Central memory CD4-positive, alpha-beta T cell (primary cell): ENCODE results near the gene FNDC10.

Experiments
- DNase-seq: peaks from one replicate; pipeline ENCODE4 v3.0.0; 2022

The FNDC10 gene

DNA sequence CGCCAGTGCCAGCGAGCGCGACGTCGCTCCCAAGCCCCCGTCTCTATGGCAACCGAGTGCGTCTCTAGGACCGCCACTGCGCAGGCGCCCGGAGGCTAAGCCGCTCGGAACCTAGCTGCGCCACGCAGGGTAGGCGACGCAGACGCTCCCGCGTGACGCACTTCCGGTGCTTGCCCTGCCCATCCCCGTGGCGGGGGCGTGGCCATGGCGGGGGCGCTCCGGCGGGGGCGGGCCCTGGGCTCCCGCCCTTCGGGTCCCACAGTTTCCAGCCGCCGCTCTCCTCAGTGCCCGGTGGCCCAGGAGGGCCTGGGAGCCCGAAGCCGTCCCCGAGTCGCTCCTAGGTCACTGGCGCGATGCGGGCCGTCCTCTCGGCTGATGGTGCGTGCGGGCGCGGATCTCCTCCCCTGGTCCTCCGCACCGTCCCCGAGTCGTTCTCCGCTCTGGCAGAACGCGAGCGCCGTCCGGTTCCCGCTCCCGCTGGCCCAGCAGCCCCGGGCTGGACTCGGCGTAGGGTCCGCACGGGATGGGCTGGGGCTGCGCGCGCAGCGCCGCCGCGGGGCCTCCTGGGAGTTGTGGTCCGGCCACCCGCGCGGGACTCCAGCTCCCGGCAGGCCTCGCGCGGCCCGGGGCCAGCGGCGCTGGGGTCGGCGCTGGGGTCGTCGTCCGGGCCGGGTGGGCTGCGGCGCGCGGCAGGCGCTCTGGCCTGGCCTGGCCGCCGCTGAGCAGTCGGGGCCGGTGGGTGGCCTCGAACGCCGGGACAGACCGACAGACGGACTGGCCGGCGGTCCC lies 15.5 kb upstream of the FNDC10 start, which contains the start of gene MIB2:
Gene MIB2 (plus strand): TSS at position 245 of the 789 bp plus-strand sequence. CDS start 7,953 bp downstream, outside the sequence.
- peak; percentile 99 for DNase-seq

DNA sequence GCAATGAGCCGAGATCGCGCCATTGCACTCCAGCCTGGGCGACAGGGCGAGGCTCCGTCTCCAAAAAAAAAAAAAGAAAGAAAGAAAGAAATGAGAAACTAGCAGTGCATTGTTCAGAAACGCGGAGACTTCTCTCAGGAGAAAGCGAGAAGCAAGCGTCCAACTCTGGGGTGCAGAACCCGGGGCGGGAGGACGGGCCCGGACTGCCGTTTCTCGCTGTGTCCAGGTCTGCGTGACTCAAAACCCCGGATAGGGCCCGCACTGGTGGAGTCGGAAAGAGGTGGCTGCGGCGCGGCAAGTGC lies 15.0 kb upstream of the FNDC10 start:
- no peak for DNase-seq

DNA sequence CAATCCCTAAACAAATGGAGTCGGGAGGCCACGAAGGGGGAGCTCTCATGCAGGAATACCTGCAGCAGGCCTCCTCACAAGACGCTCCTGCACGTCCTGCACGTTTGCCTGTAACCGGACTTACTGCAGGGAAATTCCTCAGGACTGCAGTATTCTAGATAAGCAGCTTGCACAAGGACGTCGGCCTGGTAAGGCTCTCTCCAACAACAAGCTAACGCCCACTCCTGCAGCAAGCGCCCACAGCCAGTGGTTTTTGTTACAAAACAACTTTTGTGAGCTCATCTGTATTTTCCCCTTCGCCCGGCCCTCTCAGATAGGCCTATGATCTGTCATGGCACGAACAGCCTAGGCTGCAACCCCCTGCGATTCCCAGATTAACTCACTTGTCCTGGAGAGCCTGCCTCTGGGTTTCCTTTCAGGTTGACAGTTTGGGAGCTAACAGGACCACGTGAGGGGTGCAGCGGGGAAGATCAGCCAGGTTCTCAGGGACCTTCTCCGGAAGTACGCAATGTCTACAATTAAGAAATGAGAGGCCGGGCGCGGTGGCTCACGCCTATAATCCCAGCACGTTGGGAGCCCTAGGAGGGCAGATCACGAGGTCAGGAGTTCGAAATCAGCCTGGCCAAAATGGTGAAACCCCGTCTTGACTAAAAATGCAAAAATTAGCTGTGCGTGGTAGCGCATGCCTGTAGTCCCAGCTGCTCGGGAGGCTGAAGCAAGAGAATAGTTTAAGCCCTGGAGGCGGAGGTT lies 14.4 kb upstream of the FNDC10 start:
- peak; percentile 70 for DNase-seq

DNA sequence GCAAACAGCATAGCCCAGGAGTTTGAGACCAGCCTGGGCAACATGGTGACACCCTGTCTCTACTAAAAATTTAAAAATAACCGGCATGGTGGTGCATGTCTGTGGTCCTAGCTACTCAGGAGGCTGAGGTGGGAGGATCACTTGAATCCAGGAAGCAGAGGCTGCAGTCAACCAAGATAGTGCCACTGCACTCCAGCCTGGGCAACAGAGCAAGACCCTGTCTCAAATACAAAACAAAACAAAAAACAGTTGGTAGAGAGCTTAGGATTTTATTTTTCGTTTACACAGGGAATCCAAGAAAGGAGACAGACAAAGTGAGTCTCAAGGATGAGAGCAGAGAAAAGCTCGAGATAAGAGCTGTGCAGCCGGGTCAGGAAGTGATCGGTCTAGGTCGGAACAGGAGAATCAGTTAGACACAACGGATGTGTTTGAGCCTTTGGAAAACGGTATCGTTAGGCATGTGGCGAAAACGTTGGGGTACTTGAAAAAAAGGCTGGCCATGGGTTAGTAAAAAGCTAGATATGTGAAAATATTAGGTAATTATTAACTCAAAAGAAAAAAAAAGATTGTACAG lies 13.7 kb upstream of the FNDC10 start:
- no peak for DNase-seq

DNA sequence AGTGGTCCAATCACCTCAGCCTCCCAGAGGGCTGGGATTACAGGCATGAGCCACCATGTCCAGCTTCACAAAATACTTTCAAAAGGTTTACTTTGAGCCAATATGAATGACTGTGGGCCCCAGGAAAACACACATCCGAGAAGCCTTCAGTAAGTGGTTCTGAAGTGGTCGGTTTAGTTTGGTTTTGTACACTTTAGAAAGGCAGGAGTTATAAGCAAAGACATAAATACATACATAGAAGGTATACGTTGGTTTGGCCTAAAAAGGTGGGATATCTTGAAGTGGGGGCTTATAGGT lies 12.1 kb upstream of the FNDC10 start:
- DNase-seq: no peak

DNA sequence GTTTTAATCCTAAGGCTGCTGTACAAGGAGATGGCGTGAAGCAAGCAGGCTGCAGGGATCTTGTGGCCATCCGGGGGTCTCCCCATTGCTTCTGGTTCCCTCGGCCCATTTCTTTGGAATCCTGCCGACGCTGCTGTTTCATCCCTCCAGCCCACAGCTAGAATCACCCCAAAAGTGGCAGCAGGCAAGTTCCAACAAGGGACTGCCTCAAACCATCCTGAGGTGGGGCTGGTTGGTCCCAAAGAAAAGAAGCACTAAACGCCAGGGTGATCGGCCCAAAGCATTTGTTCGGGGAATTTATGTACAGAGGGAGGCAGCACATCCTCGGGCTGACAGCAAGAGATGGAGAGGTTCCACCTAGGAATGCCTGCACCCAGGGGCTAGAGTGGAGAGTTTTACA lies 10.9 kb upstream of the FNDC10 start:
- DNase-seq: no peak

DNA sequence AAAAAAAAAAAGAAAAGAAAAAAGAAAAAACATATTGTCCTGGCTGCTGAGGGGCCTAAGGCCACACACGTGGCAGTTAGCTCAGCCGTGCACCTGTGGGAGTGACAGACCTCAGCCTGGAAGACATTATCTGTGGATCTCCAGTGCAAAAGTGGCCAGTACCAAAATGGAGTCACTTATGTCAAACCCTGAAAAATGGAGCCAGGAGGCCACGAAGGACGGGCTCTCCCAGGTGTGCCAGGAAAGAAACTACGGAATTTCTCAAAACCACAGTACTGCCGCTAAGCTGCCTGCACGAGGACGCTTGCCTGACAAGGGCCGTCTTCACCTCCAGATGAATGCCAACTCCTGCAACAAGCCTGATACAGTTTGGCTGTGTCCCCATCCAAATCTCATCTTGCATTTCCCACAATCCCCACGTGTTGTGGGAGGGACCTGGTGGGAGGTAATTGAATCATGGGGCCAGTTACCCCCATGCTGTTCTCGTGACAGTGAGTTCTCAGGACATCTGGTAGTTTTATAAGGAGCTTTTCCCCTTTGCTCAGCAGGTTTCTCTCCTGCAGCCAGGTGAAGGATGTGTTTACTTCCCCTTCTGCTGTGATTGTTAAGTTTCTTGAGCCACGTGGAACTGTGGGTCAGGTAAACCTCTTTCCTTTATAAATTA lies 10.0 kb upstream of the FNDC10 start:
- DNase-seq: no peak

DNA sequence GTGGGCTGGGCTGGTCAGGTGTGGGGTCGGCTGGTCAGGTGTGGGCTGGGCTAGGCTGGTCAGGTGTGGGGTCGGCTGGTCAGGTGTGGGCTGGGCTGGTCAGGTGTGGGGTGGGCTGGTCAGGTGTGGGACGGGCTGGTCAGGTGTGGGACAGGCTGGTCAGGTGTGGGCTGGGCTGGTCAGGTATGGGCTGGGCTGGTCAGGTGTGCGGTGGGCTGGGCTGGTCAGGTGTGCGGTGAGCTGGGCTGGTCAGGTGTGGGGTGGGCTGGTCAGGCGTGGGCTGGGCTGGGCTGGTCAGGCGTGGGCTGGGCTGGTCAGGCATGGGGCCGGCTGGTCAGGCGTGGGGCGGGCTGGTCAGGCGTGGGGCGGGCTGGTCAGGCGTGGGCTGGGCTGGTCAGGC lies 6.3 kb upstream of the FNDC10 start:
- no peak for DNase-seq

DNA sequence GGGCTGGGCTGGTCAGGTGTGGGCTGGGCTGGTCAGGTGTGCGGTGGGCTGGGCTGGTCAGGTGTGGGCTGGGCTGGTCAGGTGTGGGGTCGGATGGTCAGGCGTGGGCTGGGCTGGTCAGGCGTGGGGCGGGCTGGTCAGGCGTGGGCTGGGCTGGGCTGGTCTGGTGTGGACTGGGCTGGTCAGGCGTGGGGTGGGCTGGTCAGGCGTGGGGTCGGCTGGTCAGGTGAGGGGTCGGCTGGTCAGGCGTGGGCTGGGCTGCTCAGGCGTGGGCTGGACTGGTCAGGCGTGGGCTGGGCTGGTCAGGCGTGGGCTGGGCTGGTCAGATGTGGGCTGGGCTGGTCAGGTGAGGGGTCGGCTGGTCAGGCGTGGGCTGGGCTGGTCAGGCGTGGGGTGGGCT lies 5.8 kb upstream of the FNDC10 start:
- DNase-seq: no peak

DNA sequence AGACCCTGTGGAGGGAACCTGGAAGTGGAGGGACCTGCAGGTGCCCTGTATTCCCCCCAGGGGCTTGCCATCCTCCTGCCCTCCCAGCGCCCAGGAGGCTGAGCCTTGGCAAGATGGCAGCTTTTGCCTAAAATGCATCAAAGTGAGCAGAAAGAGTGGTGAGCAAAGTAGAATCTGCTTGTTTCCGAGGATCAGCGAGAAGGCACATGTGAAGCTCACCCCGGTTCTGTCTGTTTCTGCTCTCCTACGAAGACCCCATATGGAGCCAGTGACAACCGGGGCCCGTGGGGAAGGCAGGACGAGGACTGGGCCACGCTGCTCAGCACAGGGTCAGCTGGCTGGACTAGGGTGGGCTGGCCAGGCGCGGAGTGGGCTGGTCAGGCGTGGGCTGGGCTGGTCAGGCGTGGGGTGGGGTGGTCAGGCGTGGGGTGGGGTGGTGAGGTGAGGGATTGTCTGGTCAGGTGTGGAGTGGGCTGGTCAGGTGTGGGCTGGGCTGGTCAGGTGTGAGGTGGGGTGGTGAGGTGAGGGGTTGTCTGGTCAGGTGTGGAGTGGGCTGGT lies 5.2 kb upstream of the FNDC10 start:
- no peak for DNase-seq

DNA sequence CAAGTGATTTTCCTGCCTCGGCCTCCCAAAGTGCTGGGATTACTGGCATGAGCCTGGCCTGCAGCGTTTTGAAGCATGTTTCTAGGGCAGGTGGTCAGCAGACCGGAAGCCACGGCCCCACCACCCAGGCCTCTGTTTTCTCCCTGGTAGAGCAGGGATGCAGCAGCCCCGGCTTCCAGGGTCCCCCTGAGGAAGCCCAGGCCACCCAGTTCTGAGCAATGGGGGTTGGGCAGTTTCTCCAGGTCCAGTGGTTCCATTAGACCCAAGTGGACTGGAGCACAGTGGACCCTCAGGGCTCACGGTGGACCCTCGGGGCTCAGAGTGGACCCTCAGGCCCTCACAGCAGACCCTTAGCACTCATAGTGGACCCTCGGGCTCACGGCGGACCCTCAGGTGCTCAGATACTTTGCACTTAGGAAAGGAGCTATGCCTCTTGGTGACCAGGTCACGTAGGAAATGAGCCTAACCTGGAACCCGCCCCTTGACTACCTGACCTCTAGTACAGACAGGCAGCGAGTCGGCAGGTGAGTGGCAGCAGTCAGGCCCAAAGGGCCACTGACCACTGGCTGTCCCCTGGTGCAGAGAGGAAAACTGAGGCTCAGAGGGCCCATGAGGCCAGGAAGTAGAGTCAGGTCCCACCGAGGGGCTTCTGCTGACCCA lies 4.6 kb upstream of the FNDC10 start:
- DNase-seq: no peak

DNA sequence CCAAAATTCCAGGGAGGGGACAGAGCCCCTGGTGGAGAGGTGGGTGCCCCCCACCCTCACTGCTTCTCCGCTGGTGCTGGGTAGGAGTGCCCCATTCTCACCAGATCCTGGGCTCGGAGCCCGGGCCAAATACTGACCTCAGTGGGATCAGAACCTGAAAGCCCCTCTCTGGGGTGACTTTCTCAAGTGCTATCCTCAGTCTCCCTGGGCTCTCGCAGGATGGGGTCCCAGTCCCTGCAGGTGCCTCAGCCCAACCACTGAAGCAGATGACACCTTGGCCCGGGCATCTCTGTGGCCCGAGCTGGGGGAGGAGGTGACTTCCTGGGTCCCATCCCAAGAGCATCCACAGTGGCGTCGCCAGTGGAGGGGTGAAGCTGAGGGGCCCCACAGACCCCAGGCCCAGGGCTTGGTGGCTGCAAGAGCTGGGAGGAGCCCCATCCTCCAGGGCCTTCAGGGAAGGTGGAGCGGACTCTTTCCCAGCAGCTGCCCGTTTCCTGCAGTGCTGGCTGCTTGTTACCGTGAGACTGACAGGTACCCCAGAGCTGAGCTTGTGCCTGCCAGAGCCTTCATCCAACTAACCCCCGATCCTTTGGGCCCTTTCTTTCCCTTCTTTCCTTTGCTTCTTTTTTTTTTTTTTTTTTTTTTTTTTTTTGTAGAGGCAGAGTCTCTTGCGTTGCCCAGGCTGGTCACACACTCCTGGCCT lies 3.9 kb upstream of the FNDC10 start:
- no peak for DNase-seq

DNA sequence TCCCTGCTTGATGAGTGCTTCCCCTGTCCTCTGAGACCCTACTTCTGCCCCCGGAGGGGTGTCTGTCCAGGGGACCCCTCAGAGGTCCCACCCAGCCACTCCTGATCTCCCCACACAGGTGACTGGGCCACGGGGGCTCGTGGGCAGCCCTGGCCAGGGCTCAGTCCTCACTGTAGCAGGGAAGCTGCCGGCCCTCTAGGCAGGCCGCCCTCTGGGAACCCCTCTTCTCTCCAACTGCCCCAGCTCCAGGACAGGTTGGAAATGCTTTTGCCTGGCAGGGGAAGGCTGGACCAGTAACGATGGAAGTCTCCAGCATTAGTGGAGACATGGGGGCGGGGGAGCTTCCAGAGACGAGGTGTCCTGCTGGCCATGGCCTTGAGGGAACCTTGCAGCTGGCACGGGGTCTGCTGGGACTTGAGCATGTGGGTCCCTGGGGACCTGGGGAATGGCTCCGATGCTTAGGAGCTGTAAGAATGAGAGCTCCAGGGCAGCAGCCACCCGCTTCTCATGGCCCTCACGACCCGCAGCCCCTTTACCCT lies 3.1 kb upstream of the FNDC10 start:
- no peak for DNase-seq

DNA sequence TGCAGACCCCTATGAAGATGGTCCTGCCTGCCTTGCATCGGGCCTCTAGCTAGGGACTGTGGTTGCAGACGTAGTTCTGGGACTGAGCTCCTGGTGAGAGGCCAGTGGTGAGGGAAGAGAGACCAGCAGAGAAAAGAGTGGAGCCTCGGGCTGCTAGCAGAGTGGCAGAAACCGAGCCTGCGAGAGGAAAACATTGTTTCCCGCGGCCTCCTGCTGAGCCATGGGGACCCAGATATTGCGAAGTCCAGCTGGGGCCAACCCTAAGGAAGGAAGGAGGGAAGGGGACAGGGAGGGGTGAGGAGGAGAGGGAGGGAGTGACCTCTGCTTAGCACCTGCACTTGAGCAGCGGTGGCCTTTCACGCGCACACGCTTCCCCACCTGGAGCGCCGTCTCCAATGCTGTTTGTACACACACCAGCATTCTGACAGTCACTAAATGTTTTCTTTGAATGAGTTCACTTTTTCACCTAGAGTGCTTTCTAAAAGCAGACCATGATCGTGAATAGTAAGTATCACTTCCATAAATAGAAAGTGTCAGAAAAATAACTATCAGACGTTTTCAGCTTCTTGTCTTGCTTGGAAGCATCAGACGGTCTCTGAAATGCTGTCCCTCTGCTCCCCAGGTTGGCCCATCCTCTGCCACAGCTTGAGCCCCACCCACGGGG lies 2.5 kb upstream of the FNDC10 start:
- DNase-seq: no peak

DNA sequence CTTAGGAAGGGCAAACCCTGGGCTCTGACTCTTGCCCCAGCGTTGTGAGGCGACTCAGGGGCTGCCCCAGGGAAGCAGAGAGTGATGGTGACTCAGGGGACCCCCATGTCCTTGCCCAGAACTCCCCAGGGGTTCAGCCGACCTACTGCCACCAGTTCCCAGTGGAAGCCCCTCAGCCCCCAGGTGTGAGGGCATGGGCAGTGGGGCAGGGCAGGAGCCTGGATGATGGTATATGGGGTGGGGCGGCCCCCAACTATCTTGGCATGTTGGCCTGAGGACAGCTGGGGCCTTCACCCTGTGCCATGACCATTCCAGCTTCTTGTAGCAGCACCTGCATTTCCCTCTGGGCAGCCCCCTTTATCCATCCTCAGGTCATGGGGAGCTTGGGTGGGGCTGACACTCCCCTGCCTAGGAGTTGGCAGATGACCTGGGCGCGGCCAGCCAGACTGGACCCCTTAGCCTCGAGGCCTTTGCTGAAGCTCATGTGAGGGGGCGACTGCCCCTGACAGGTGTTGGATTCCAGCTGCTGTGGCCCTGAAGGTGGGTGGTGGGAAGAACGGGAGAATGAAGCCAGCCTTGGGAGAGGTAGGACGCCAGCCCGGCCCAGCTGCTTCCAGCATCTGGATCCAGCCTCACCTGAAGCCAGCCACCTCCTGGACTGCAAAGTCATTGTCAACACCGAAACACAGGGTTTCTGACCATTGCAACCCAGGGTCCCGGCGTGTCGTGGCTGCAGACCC lies 1.8 kb upstream of the FNDC10 start:
- DNase-seq: no peak

DNA sequence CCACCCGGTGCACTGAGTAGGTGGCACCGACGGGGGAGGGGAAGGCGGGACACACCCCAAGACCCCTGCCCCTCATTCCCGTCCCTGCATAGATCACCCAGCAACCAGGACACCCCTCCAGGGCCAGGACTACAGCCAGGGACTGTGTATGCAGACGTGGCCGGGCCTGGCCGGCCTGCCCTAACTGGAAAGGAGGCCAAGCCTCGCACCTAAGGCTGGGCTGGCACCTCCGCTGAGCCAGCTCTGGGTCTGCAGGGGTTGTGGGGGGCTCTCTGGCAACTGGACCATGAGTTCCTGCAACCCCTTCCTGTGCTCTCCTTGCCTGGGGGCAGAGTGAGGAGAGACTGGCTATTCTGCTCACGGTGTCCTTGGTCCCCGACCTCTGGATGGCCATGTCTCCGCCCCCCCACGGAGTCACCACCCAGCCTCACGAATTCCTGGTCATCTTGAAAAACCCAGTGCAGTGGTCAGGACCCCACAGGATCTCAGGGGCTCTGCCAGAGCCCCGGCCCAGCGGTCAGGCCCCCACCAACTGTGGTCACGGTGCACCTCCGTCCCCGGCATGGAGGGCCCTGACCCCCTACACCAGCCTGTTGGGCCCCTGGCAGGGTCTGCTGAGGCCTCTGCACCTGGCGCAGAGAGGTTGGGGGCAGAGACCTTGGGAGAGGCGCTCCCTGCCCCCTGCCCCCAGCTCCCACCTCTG lies 1.1 kb upstream of the FNDC10 start:
- no peak for DNase-seq

DNA sequence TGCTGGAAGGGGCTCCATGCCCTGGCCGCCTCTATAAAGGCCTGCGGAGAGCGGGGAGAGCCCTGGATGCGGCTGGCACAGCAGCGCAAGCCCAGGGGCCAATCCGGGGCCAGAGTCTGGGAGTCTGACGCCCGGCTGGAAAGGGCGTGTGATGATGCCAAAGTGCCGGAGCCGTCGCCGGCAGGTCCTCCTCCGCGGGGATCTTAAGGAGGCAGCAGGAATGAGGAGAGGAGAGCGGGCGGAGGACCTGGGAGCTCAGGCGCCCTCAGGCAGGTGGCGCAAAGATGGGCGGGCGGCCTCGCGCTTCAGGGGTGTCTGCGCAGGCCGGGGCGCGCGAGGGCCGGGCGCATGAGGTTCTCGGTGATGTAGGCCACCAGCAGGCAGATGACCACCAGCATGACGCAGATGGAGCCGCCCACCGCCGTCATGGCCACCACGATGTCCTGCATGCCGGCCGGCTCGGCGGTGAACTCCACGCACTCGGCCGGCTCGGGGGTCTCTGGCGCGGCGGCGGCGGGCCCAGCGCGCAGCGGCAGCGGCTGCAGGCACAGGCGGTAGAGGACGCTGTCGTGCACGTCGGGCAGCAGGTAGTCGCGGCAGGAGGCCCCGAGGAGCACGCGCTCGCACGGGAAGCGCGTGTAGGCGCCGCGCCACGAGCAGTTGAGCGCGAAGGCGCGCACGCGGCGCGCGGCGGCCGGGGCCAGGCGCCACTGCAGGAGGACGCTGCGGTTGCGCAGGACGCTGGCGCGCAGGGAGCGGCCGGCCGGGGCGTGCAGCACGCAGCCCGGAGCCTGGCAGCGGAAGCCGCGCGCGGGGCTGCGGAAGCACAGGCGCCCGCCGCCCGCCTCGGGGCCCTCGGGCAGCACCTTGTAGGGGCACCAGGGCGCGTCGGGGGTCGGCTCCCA lies 653 bp downstream of the FNDC10 start:
- peak; percentile 47 for DNase-seq

DNA sequence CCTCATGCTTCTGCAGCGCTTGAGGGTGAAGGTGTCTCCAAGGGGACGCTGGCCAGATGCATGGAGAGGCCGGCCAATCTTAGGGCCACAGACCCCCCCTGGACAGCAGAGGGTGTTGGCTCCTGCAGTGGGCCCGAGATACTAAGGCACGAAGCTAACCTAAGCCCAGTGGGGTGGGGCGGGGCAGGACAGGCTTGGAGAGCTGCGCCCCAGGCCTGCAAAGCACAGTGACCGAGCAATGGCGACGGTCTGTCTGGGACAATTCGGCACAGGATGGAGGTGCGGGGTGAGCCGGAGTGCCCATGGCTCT lies 1.3 kb downstream of the FNDC10 start:
- DNase-seq: no peak
